SW 1271 (cell line): ENCODE measurements around the gene DCK.
"Not testable (repeated sequence)": the region's sequence is repeated elsewhere in the genome, so short reads cannot be mapped to it uniquely, and the experiment has no call there.

Experiments used
- DNase-seq, 2 experiments: peaks; one replicate each; lab custom pipeline; 2025; lab: John Stamatoyannopoulos, UW

Gene DCK

DNA sequence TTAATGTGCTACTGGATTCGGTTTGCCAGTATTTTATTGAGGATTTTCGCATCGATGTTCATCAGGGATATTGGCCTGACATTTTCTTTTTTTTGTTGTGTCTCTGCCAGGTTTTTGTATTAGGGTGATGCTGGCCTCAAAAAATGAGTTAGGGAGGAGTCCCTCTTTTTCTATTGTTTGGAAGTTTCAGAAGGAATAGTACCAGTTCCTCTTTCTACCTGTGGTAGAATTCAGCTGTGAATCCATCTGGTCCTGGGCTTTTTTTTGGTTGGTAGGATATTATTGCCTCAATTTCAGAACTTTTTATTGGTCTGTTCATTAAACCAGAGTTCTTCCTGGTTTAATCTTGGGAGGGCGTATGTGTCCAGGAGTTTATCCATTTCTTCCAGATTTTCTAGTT is 7.9 kb downstream of the DCK start:
- DNase-seq = not testable (repeated sequence)

DNA sequence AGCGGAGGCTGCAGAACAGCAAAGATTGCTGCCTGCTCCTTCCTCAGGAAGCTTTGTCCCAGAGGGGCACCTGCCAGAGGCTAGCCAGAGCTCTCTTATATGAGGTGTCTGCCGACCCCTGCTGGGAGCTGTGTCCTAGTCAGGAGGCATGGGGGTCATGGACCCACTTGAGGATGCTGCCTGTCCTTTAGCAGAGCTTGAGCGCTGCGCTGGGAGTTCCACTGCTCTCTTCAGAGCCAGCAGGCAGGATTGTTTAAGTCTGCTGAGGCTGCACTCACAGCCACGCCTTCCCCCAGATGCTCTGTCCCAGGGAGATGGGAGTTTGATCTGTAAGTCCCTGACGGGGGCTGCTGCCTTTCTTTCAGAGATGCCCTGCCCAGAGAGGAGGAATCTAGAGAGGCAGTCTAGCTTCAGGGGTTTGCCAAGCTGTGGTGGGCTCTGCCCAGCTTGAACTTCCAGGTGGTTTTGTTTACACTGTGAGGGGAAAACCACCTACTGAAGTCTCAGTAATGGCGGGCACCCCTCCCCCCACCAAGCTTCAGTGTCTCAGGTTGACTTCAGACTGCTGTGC is 10.9 kb downstream of the DCK start:
- DNase-seq = no peak

GRCh38 chr4:71005025-71005424 is 11.6 kb downstream of the DCK start:
- not testable (repeated sequence) for DNase-seq

GRCh38 chr4:71006203-71006907 is 12.9 kb downstream of the DCK start:
- no peak for DNase-seq

DNA sequence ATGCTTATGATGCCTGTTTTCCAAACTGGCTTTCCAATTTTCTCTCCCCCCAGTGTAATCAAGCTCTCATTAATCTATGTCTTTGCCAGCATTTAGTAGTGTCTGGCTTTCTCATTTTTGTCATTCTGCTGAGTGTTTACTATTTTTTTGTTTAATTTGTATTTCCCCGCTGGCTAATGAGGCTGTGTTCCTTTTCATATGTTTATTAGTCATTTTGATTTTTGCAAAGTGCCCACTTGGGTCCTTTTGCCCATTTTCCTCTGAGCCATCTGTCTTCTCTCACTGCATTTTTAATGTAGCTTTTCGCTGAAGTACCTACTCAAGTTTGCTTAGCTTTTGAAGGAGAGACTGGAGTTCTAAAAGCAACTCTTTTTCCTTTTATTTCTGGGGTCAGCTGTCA is 14.7 kb downstream of the DCK start:
- DNase-seq = no peak

GRCh38 chr4:71009086-71009485 is 15.6 kb downstream of the DCK start:
- DNase-seq = no peak

- peak in 1 of 2 experiments; percentile 24 for DNase-seq
These were observed 16.6 kb downstream of the DCK start for GRCh38 chr4:71009890-71010588.

GRCh38 chr4:71011451-71011850 is 18.0 kb downstream of the DCK start:
- DNase-seq = no peak

- not testable (repeated sequence) for DNase-seq
These were observed 23.9 kb downstream of the DCK start for GRCh38 chr4:71017391-71017790.

- DNase-seq = no peak
These were observed 27.2 kb downstream of the DCK start for GRCh38 chr4:71020611-71021010.

- DNase-seq = no peak
These were observed 32.2 kb downstream of the DCK start for GRCh38 chr4:71025654-71026053.

DNA sequence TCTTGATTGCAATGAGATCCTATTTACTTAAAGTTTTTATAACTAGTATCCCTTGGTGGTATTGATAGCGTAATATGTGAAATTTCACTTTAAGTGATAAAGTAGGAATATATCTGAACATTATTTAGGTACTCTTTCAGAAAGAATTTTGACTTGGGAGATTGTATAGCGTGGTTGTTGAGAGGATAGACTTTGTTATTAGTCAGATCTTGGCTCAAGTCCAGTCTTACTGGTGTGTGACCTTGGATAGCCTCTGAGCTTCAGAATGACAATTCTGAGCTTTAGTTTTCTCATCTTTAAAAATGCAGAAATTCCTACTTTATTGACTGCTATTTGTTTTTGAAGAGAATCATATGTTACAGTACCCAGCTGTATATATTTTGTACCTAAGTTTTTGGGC is 32.6 kb downstream of the DCK start:
- DNase-seq = peak in 1 of 2 experiments; percentile 52

DNA sequence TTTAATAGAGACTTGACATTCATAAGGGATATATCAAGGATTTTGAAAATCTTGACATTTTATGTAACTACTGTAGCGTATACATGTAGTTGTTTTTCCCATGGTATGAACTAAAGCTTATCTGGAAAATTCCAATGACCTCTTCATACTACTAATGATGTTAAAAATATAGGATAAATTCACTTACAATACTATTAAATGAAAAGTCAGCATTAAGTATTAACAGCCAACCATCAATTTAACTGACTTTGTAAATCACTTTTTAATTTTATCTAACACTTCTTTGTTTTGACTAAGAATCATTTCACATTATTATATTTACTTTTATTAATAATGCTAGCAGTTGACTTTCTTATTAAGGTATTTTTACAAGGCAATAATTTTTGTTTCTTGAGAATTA is 34.2 kb downstream of the DCK start:
- DNase-seq = no peak

DNA sequence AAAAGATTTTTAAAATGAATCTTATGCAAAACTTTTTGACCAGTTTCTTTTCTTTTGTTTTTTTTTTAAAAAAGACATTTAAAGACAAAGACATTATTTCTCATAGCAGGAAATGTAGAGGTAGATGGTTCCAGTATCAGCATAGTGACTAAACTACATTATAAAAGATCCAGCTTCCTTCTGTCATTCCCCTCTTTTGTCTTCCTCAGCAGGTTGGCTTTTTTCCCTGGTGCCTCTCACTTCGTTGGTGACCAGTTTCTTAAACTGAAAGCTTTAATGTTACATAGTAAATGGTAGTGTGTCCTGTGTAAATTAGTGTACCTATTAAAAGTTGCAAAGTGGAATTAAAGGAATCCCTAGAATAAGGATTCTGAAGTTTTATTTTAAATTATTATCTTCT is 36.1 kb downstream of the DCK start:
- DNase-seq = no peak

DNA sequence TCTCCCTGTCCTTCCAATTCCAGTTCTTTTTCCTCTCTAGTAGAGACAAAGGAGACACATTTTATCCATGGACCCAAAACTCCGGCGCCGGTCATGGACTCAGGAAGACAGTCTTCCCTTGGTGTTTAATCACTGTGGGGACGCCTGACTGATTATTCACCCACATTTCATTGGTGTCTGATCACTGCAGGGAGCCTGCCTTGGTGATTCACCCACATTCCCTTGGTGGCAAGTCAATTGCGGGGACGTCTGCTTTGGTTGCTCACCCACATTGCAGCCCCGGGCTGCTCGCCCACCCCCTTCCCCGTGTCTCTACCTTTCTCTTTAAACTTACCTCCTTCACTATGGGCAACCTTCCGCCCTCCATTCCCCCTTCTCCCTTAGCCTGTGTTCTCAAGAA is 38.7 kb downstream of the DCK start:
- not testable (repeated sequence) for DNase-seq

DNA sequence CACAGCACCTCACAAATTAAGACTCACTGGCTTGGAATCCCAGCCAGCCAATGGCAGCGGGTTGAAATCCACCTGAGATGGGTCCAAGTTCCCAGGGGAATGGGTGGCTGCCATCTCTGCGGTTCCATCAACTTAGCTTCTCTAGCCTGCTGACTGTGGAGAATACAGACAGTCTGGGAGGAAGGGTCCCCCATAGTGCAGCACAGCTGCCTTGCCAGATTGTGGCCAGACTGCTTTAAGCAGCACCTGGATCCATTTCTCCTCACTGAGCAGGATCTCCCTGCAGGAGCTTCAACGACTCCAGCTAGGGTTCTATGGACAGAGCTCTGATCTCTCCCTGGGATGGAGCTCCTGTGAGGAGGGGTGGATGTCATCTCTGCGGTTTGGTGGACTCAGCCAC is 51.8 kb downstream of the DCK start:
- DNase-seq = no peak

GRCh38 chr4:71049395-71049794 is 55.9 kb downstream of the DCK start:
- no peak for DNase-seq

GRCh38 chr4:71050809-71051208 is 57.4 kb downstream of the DCK start:
- no peak for DNase-seq

DNA sequence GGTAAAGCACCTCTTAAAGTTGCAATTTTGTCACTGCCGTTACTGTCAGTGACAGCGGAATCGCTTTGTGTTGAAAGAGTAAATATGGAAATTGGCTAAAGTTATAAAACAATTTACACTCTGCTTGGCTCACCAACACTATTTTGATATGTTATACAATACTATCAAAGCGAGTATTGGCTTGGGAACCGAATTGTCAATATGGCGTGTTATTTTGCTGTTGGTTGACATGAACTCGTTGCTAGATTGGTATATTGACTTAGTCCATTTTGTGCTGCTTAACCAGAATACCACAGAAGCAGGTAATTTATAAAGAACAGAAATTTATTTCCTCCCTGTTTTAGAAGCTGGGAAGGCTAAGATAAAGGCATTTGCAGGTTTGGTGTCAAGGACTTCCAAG is 58.6 kb downstream of the DCK start:
- no peak for DNase-seq

DNA sequence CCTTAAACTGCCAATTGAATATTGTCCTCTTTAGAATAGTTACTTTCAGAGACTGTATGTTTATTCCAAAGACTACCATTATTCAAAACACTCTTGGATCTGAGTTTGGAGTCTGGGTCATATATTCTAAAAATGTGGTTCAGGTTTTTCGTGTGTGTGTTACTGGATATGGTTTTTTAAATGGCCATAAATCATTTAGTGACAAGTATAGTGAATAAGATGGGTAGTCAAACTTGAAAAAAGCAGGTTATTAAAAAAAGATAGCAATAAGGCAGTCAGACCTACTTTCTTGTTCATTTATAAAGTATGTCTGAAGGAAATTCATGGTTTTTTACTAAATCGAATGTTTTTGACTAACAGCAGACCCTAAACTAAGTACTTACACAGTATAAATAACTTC is 59.3 kb downstream of the DCK start:
- DNase-seq = no peak

GRCh38 chr4:71053613-71054012 is 60.2 kb downstream of the DCK start:
- DNase-seq = not testable (repeated sequence)

- not testable (repeated sequence) for DNase-seq
These were observed 66.1 kb downstream of the DCK start for GRCh38 chr4:71059573-71059972.

GRCh38 chr4:71062436-71062835 is 69.0 kb downstream of the DCK start:
- no peak for DNase-seq
